H1 (cell line): ENCODE measurements around the gene GRM7. TPM values are rescaled to one million over a fixed set of nuclear protein-coding genes. Genes with fewer than 3 reads are reported as not detected.

Source experiments
- CTCF ChIA-PET: fragments of 300-600 bp; sonication (Branson Sonifier 250); formaldehyde crosslinking; loops from one replicate; lab custom pipeline; 2021; ENCODE audit not compliant: partially characterized antibody; lab: Charles Lee
- POLR2A ChIA-PET: fragments of 300-600 bp; sonication (Branson Sonifier 250); formaldehyde crosslinking; loops from one replicate; lab custom pipeline; 2021; ENCODE audit warnings: inconsistent platforms; ENCODE audit not compliant: partially characterized antibody; lab: Charles Lee
- DNase-seq, 2 experiments: peaks; one replicate each; pipeline versions ENCODE4 v3.0.0 to v3.0.0-alpha.2; 2010 to 2022; ENCODE audit warnings: low spot score in 2 of 2, low read depth in 1 of 2, mixed read lengths in 1 of 2
- FAIRE-seq: peaks from 2 replicates; lab custom pipeline; 2011; peaks lifted over from hg19 to GRCh38; lab: Jason Lieb, UNC
- H2AFZ ChIP-seq: 2 replicates; pipeline ENCODE4 v1.8.1; 2012; ENCODE audit warnings: low read length, inconsistent platforms
- H2AK5ac ChIP-seq: 2 replicates; pipeline ENCODE4 v1.6.1; 2013; ENCODE audit warnings: low read depth, low read length
- H2BK120ac ChIP-seq: replicated peaks from 2 replicates; pipeline ENCODE3; 2013; ENCODE audit warnings: low read depth, low read length, inconsistent platforms
- H2BK12ac ChIP-seq: 2 replicates; pipeline ENCODE4 v1.6.1; 2013; ENCODE audit warnings: low read depth, low read length
- H2BK15ac ChIP-seq: 2 replicates; pipeline ENCODE4 v1.6.1; 2013; ENCODE audit warnings: low read length
- H2BK20ac ChIP-seq: 2 replicates; pipeline ENCODE4 v1.6.1; 2013; ENCODE audit warnings: low read length
- H2BK5ac ChIP-seq: 2 replicates; pipeline ENCODE4 v1.6.1; 2013; ENCODE audit warnings: low read depth, low read length
- H3K14ac ChIP-seq: 2 replicates; pipeline ENCODE4 v1.6.1; 2013; ENCODE audit warnings: inconsistent platforms; ENCODE audit not compliant: insufficient read length
- H3K18ac ChIP-seq: 2 replicates; pipeline ENCODE4 v1.6.1; 2013; ENCODE audit warnings: low read length; ENCODE audit errors: extremely low read depth
- H3K23ac ChIP-seq: 2 replicates; pipeline ENCODE4 v1.6.1; 2013; ENCODE audit warnings: inconsistent platforms; ENCODE audit not compliant: insufficient read length
- H3K23me2 ChIP-seq: 2 replicates; pipeline ENCODE4 v1.6.1; 2013; ENCODE audit warnings: low read depth, low read length
- H3K27ac ChIP-seq: 2 replicates; pipeline ENCODE4 v1.6.1; 2011; ENCODE audit warnings: low read depth, low read length, inconsistent platforms
- H3K27me3 ChIP-seq, 4 experiments: replicated peaks in 1 of 4; 1 replicate in 1 of 4; 2 replicates in 3 of 4; pipeline versions ENCODE4 v1.6.1 to v1.8.1; 2011 to 2013; ENCODE audit warnings: low read length in 3 of 4, mild to moderate bottlenecking in 3 of 4, inconsistent platforms in 2 of 4, mixed read lengths in 2 of 4, moderate library complexity in 1 of 4; ENCODE audit not compliant: control insufficient read depth in 3 of 4, insufficient read depth in 3 of 4; ENCODE audit errors: extremely low read depth in 1 of 4
- H3K36me3 ChIP-seq, 4 experiments: 2 replicates each; pipeline versions ENCODE4 v1.6.1 to v1.8.1; 2011 to 2013; ENCODE audit warnings: mild to moderate bottlenecking in 4 of 4, low read length in 3 of 4, moderate library complexity in 2 of 4, control low read depth in 1 of 4, inconsistent platforms in 1 of 4; ENCODE audit not compliant: insufficient read depth in 4 of 4, control insufficient read depth in 2 of 4
- H3K4ac ChIP-seq: replicated peaks from 2 replicates; pipeline ENCODE3; 2013; ENCODE audit warnings: low read length, low read depth, mixed read lengths, inconsistent platforms; ENCODE audit not compliant: insufficient read length
- H3K4me1 ChIP-seq, 4 experiments: replicated peaks in 1 of 4; 1 replicate in 1 of 4; 2 replicates in 3 of 4; pipeline versions ENCODE4 v1.6.1 to v1.8.1; 2011 to 2013; ENCODE audit warnings: low read length in 3 of 4, inconsistent platforms in 2 of 4, mixed read lengths in 1 of 4; ENCODE audit not compliant: insufficient read depth in 4 of 4, control insufficient read depth in 3 of 4
- H3K4me2 ChIP-seq, 2 experiments: 2 replicates each; pipeline versions ENCODE4 v1.6.1 to v1.8.1; 2011 to 2013; ENCODE audit warnings: low read depth in 2 of 2, low read length in 2 of 2, control low read depth in 1 of 2, inconsistent platforms in 1 of 2, mild to moderate bottlenecking in 1 of 2; ENCODE audit not compliant: insufficient read depth in 1 of 2
- H3K4me3 ChIP-seq, 4 experiments: fragments of 200-600, 300-600 bp in 1 of 4; sonication (generic), shearing (Covaris generic), sonication (Bioruptor Twin) in 1 of 4; 2 replicates each; pipeline versions ENCODE4 v1.5.1 to v1.8.1; 2011 to 2016; ENCODE audit warnings: low read length in 4 of 4, low read depth in 3 of 4, control low read depth in 2 of 4, inconsistent platforms in 2 of 4, mild to moderate bottlenecking in 2 of 4, mixed read lengths in 1 of 4, moderate library complexity in 1 of 4; ENCODE audit not compliant: insufficient read depth in 2 of 4; ENCODE audit errors: extremely low read depth in 1 of 4
- H3K56ac ChIP-seq: replicated peaks from 2 replicates; pipeline ENCODE3; 2013; ENCODE audit warnings: low read depth, mild to moderate bottlenecking, mixed read lengths, low read length, inconsistent platforms; ENCODE audit not compliant: insufficient read length
- H3K79me1 ChIP-seq: 2 replicates; pipeline ENCODE4 v1.6.1; 2013; ENCODE audit warnings: low read depth, low read length, control low read depth
- H3K79me2 ChIP-seq, 2 experiments: 2 replicates each; pipeline versions ENCODE4 v1.6.1 to v1.8.1; 2012 to 2013; ENCODE audit warnings: low read length in 2 of 2, mild to moderate bottlenecking in 2 of 2, inconsistent platforms in 1 of 2; ENCODE audit not compliant: insufficient read depth in 2 of 2, control insufficient read depth in 1 of 2
- H3K9ac ChIP-seq, 4 experiments: replicated peaks in 1 of 4; 1 replicate in 1 of 4; 2 replicates in 3 of 4; pipeline versions ENCODE4 v1.6.1 to v1.8.1; 2011 to 2013; ENCODE audit warnings: low read depth in 3 of 4, low read length in 3 of 4, control low read depth in 2 of 4, mild to moderate bottlenecking in 2 of 4, moderate library complexity in 2 of 4, inconsistent platforms in 1 of 4; ENCODE audit errors: extremely low read depth in 1 of 4
- H3K9me3 ChIP-seq, 2 experiments: 2 replicates each; pipeline versions ENCODE4 v1.6.1 to v1.8.1; 2012 to 2013; ENCODE audit warnings: mild to moderate bottlenecking in 2 of 2, moderate library complexity in 2 of 2, control low read depth in 1 of 2, inconsistent platforms in 1 of 2, low read depth in 1 of 2, low read length in 1 of 2, mixed read lengths in 1 of 2; ENCODE audit not compliant: insufficient read depth in 2 of 2
- H4K20me1 ChIP-seq, 2 experiments: replicated peaks in 1 of 2; 2 replicates each; pipeline versions ENCODE3 to v1.8.1; 2011 to 2013; ENCODE audit warnings: inconsistent platforms in 2 of 2, low read length in 2 of 2, mild to moderate bottlenecking in 1 of 2; ENCODE audit not compliant: insufficient read depth in 2 of 2, control insufficient read depth in 1 of 2
- H4K5ac ChIP-seq: 2 replicates; pipeline ENCODE4 v1.6.1; 2013; ENCODE audit warnings: low read length, low read depth, mixed read lengths, inconsistent platforms; ENCODE audit not compliant: insufficient read length
- H4K8ac ChIP-seq: 2 replicates; pipeline ENCODE4 v1.8.0; 2013; ENCODE audit warnings: mild to moderate bottlenecking, moderate library complexity, low read length, inconsistent platforms; ENCODE audit not compliant: insufficient read depth; ENCODE audit errors: extremely low read depth
- H4K91ac ChIP-seq: replicated peaks from 2 replicates; pipeline ENCODE3; 2013; ENCODE audit warnings: low read length, mixed read lengths, inconsistent platforms; ENCODE audit not compliant: insufficient read length
- SIRT6 ChIP-seq: IDR thresholded peaks from one replicate; pipeline ENCODE4 v1.7.1; 2012; ENCODE audit warnings: low read length, inconsistent platforms
- WGBS, 2 experiments: shearing (Covaris generic) in 1 of 2; methylation state at CpG; one replicate each; pipeline versions ENCODE4 v1.1.6 to v1.1.7; 2013 to 2015; ENCODE audit warnings: low lambda C conversion rate in 2 of 2, mixed read lengths in 2 of 2, inconsistent platforms in 1 of 2, low coverage in 1 of 2, missing lambda C conversion rate in 1 of 2; ENCODE audit not compliant: insufficient replicate concordance in 2 of 2, insufficient coverage in 1 of 2, insufficient read length in 1 of 2; ENCODE audit errors: extremely low coverage in 1 of 2, missing lambda C conversion rate in 1 of 2; 5-methylcytosine and 5-hydroxymethylcytosine counted together
- polyA plus RNA-seq, 7 experiments: library from polyadenylated mRNA; depleted of rRNA in 3 of 7; stranded (reverse) in 5 of 7; unstranded in 2 of 7; fragments of >200 nt in 5 of 7; fragments of 200-250 nt in 2 of 7; gene quantifications; 1 replicate in 5 of 7; 2 replicates in 1 of 7; 4 replicates in 1 of 7; pipeline versions ENCODE4 v1.2.1 to v1.2.3, GENCODE V29; 2011 to 2013; ENCODE audit warnings: missing spikeins in 2 of 7, mixed read lengths in 2 of 7
- total RNA-seq: library from RNA; stranded (reverse); fragmentation: NEBNext Ultra II Directional; extraction: Animal tissue kit (Norgen Biotek cat#: 25700); gene quantifications from 2 replicates; pipeline ENCODE4 v1.2.1, GENCODE V29; 2021
- TF ChIP-seq, protein P1 (sequence below), 3 experiments: IDR thresholded peaks; 1 replicate in 2 of 3; 2 replicates in 1 of 3; pipeline versions ENCODE4 v1.5.1 to v1.6.1; 2011; ENCODE audit warnings: low read length in 3 of 3, mild to moderate bottlenecking in 3 of 3, inconsistent platforms in 2 of 3, low read depth in 1 of 3, moderate library complexity in 1 of 3; ENCODE audit not compliant: insufficient read depth in 1 of 3; ENCODE audit errors: control extremely low read depth in 1 of 3

GRM7 gene
- total and polyA plus RNA-seq, 2 of the 8 experiments (the other 6 are each of a cell fraction or from before 2014, with no cell fraction given): 0.17 to 0.24 TPM

GRCh38 chr3:7392206-7392605 lies 531.3 kb downstream of the GRM7 start:
- Histone ChIP-seq H3K4me1 (no peaks in the 10 kb centered on the region), H3K18ac (no peak overlapping the region), H4K5ac (no peak overlapping the region), H2BK12ac (no peak overlapping the region), H2AFZ (no peak overlapping the region), H3K36me3 (no peaks in the 10 kb centered on the region), H4K8ac (no peak overlapping the region; the same call in 1 of the 2 replicates), H4K20me1 (no peaks in the 10 kb centered on the region), H2BK20ac (no peak overlapping the region), H3K4me2 (no peak overlapping the region), H3K14ac (no peak overlapping the region), H3K23ac (no peak overlapping the region), H2BK15ac (no peak overlapping the region), H3K79me1 (no peaks in the 10 kb centered on the region), H2BK120ac (no peak overlapping the region), H3K4me3 (no peak overlapping the region), H3K23me2 (no peaks in the 10 kb centered on the region), H2AK5ac (no peak overlapping the region), H3K9me3 (no peaks in the 10 kb centered on the region), H4K91ac (no peak overlapping the region), H3K79me2 (no peaks in the 10 kb centered on the region), H3K27me3 (no peaks in the 10 kb centered on the region), H3K56ac (no peak overlapping the region), H3K27ac (no peak overlapping the region), H2BK5ac (no peak overlapping the region), H3K9ac (no peak overlapping the region), H3K4ac (no peak overlapping the region)
- POLR2A ChIA-PET: no interaction called here
- no peak for DNase-seq
- 89% methylated on average over 1 of the region's 1 CpG; no CpG with 5 or more reads in 1 of the 2 experiments for WGBS, 2 experiments
- no peak for FAIRE-seq
- TF ChIP-seq, protein P1, sequence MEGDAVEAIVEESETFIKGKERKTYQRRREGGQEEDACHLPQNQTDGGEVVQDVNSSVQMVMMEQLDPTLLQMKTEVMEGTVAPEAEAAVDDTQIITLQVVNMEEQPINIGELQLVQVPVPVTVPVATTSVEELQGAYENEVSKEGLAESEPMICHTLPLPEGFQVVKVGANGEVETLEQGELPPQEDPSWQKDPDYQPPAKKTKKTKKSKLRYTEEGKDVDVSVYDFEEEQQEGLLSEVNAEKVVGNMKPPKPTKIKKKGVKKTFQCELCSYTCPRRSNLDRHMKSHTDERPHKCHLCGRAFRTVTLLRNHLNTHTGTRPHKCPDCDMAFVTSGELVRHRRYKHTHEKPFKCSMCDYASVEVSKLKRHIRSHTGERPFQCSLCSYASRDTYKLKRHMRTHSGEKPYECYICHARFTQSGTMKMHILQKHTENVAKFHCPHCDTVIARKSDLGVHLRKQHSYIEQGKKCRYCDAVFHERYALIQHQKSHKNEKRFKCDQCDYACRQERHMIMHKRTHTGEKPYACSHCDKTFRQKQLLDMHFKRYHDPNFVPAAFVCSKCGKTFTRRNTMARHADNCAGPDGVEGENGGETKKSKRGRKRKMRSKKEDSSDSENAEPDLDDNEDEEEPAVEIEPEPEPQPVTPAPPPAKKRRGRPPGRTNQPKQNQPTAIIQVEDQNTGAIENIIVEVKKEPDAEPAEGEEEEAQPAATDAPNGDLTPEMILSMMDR (IDR thresholded peaks at IDR 0.05; ENCODE audit: control extremely low read depth in 1 of 3, insufficient read depth in 1 of 3, low read depth in 1 of 3, low read length in 3 of 3): no peak
- no peak for TF ChIP-seq SIRT6
- CTCF ChIA-PET: interaction anchor here (0.6 to 0.7 kb wide), 2 partner anchors 323 to 607 kb away, joined by 3 to 4 read pairs; no protein-coding TSS in a partner anchor
